ENCODE data around the gene DISP3.

The DISP3 gene

DNA sequence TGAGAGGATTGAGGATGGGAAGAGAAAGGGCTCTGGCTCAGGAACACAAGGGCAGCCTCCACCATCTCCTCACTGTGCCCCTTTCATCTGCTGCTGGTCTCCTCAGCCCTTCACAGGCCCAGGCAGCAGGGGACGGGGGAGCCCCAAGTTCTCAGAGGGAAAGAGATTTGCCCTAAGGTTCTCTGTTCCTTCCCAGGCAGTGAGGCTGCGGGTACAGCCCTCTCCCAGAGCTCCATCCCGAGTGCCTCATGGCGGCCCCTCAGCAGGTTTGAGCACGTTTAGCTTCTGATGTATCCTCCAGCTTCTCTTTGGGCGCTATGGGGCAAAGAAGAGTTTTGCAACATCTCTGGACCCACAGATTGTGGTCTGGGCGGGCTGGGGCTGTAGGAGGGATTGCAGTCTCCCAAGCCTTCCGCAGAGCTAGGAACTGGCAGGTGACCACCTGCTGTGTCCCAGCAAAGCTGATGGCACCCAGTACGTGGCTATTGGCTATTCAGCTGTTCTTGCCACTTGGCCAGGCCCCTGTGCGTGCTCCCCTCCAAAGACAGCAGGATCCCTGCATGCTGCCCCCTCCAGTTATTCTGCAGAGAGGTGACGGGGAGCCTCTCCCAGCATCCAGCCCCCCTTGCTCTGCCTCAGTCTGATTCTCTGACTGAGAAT, 10.1 kb downstream of the DISP3 start:
- no peak for FAIRE-seq

DNA sequence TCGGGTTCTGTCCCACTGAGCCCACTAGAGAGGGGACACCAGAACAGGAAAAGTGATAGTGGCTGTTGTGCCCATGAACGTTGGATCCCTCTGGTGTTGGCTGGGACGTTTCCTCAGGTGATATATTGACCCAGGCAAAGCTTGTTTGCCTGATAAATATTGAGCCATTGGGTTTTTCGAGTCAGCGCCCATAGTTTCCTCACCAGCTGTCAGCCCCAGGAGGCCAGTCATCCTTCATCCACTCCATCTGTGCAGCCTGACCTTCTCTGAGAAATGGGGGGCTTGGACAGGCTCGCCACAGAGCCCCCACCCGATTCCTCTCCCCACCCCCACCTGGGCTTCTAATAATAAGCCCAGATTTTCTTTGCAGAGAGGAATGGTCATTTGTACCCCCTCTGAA, 13.3 kb downstream of the DISP3 start:
- no peak for FAIRE-seq

DNA sequence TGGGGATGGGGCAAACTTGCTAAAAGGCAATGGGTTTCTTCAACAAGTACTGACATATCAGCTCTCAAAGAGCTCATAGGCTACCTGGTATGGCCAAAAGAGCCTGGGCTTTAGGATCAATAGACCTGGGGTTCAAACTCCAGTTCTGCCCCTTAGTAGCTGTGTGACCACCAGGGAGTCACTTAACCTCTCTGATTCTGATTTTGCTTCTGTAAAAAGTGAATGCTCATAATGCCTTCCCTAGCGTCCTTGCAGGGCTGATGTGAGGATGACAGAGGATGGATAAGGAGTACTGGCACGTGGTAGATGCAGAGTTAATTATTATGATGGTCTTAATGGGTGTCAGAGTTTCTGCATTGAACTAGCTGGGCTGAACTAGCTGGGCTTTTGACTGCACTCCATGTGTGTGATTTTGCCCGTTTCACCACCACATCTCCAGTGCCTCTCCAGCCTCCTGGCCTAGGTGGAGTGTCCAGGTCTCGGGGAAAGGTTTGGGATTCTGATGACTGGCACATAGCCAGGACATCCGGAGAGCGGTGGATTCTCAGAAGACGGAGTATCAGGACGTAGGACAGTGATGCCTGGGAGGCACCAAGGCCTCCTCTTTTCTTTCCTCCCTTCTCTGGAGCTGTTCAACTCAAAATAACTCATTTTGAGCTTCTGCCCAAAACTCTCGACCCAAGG, 15.2 kb downstream of the DISP3 start:
- FAIRE-seq: no peak

DNA sequence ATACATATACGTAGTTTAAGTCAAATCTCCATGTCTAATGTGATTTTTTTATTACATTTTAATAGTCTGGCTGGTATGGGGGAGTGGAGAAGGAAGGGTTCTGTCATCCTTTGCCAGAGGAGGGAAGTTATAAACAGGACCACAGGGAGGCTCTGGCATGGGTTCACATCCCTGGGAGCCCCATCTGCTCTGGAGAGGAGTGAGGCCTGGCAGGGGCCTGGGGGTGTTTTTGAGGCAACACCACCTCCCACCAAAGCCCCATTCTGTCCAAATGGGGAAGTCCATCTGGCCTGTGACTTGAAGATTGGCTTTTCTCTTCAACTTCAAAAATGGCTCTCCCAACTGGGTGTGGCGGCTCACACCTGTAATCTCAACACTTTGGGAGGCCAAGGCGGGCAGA, 15.8 kb downstream of the DISP3 start:
- no peak for FAIRE-seq

DNA sequence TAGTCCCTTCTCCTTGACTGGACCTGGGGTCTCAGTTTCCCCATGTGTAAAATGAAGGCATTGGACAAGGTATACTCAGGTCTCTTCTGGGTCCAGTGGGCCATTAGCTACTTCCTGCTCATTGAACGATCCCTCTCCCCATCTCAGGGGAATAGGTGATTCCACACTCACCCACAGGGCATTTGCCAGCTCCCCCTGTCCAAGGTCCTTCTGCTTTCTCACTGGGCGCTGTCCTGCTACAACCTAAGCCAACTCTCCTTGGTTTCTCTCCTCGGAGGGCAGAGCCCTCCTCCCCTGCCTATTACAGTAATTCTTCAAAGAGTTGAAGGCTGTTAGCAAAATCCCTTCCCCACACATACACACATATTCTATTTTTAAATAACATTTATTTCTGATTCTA, 16.6 kb downstream of the DISP3 start:
- FAIRE-seq: no peak

DNA sequence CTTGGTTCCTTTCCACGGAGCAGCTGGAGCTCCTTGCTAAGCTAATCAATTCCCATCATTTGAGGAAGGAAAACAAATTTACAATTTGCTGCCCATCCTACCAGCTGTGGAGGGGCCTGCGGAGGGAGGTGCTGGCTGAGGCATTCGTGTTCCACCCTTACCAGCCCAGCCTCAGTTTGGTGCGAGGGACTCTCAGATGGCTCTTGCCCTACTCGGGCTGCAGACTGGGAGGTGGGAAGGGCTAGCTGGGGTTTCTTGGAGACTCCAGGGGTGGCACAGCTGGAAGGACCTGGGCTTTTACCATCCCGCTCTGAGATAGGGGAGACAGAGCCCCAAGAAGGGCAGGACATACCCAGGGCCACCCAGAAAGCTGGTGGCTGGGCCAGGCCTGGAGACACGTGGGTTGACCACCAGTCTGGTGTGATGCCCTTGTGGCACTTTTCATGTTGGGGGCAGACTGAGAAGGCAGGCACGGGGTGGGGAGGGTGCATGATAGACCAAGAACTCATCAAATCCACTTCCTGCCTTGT, 17.7 kb downstream of the DISP3 start:
- no peak for FAIRE-seq

DNA sequence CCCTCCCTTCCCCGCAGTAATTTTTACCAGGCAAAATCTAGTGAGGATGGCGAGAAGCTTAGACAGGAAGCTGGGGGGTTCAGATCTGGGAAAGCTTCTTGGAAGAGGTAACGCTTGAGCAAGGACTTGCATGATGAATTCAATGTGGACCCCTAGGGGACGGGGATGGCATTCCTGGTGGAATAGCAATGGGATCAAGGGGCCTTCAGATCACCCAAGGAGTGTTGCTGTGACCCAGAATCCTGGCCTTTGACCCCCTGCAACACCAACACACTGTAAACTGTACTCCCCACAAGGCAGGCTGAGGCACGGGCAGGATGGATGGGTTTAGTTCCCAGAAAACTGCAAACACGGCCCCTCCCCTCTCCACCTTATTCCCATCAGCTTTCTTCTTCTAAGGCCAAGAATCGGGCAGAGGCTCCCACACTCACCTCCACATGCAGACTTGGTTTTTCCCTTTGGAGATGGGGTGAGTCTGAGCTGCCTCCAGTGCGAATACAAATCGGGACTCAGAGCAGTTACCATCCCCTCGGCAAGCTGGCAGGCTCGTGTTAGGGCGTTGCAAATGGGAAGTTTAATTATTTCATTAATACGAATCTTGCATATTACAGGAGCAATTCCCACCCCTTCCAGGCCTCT, 20.1 kb downstream of the DISP3 start:
- no peak for FAIRE-seq

DNA sequence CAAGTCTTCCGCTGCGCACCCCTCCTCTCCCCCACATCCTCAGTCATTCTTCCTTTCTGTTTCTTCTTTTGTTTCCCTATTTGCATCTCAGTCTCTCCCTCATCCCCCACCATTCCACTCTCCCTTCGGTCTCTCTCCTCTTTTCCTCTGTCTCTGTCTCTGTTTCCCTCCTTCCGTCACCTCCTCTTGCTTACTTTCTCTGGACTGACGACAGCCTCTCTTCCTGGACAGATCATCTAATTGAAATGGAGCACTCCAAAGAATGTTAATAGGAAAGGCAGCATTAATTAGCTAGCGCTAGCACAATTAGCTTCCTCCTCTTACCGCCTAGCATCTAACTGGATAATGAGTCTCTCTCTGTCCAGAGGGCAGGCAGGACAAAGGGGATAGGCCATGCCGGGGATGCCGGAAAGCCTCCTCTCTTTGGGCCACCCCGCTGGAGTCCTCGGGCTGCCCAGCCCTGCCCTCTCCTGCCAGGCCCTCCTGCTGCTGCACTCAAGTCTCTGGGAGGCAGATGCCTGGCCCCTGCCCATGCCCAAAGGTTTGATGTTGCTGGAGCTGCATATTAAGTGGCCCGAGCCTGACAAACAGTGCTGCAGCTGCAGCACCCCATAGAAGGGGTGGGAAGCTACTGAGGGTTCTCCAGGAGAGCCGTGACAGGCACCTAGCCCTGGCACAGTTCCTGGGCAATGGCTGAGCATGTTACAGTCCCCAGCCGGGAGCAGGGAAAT, 20.8 kb downstream of the DISP3 start:
- no peak for FAIRE-seq

DNA sequence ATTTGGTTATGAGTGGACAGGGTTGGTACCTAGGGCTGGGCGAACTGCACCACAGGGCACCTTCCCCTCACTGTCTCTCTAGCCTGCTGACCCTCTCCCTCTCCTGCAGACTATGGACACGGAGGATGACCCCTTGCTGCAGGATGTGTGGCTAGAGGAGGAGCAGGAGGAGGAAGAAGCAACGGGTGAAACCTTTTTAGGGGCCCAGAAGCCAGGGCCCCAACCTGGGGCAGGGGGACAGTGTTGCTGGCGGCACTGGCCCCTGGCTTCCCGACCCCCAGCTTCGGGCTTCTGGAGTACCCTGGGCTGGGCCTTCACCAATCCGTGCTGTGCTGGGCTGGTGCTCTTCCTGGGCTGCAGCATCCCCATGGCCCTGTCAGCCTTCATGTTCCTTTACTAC, 21.9 kb downstream of the DISP3 start:
- FAIRE-seq: no peak

DNA sequence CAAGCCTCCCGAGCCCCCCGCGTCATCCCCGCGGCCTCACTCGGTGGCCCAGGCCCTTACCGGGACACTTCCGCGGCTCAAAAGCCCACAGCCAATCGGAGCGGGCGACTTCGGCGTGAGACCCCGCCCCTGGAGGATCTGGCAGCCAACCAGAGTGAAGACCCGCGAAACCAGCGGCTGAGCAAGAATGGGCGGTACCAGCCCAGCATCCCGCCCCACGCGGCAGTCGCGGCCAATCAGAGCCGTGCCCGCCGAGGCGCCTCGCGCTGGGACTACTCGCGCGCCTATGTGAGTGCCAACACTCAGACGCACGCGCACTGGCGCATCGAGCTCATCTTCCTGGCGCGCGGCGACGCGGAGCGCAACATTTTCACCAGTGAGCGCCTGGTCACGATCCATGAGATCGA, 22.5 kb downstream of the DISP3 start:
- FAIRE-seq: no peak

DNA sequence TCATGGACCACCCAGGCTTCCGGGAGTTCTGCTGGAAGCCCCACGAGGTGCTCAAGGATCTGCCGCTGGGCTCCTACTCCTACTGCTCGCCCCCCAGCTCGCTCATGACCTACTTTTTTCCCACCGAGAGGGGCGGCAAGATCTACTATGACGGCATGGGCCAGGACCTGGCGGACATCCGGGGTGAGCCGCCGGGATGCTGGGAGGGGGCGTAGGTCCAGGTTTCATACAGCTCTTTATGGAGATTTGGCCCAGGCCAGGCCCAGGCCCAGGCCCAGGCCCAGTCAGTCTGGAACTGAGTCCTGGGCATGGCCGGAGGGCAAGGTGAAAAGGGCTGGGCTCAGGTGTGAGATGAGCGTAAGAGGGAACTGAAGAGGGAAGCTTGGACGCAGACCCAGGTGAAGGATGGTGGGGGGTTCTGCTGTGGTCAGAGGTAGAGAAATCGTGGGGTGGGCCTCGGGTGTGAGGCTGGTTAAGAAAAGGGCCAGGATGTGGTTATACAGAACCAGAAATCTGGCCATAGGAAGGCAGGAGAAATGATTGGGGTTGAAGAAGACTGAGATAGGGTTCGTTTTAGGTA, 23.0 kb downstream of the DISP3 start:
- no peak for FAIRE-seq

DNA sequence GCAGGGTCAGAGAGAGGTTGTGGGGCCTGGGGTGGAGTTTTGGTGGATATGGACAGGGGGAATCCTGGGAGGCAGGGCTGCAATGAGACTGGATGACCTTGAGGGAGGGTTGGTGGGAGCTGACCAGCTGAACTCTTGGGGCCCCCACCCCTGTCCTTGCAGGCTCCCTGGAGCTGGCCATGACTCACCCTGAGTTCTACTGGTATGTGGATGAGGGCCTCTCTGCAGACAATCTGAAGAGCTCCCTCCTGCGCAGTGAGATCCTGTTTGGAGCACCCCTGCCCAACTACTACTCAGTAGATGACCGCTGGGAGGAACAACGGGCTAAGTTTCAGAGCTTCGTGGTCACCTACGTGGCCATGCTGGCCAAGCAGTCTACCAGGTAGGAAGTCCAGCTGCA, 23.6 kb downstream of the DISP3 start:
- FAIRE-seq: no peak

DNA sequence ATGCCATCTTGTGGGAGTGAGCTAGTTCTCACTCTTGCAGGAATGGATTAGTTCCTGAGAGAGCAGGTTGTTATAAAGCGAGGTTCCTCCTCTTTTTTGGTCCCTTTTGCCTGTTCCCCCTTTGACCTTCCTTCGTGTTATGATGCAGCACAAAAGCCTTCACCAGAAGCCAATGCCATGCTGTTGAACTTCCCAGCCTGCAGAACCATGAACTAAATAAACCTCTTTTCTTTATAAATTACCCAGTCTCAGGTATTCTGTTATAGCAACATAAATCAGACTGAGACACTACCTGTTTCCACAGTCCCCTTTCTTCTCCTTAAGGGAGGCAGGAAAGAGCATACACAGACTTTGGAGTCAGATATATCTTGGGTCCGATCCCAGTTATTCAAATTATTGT, 25.6 kb downstream of the DISP3 start:
- no peak for FAIRE-seq

DNA sequence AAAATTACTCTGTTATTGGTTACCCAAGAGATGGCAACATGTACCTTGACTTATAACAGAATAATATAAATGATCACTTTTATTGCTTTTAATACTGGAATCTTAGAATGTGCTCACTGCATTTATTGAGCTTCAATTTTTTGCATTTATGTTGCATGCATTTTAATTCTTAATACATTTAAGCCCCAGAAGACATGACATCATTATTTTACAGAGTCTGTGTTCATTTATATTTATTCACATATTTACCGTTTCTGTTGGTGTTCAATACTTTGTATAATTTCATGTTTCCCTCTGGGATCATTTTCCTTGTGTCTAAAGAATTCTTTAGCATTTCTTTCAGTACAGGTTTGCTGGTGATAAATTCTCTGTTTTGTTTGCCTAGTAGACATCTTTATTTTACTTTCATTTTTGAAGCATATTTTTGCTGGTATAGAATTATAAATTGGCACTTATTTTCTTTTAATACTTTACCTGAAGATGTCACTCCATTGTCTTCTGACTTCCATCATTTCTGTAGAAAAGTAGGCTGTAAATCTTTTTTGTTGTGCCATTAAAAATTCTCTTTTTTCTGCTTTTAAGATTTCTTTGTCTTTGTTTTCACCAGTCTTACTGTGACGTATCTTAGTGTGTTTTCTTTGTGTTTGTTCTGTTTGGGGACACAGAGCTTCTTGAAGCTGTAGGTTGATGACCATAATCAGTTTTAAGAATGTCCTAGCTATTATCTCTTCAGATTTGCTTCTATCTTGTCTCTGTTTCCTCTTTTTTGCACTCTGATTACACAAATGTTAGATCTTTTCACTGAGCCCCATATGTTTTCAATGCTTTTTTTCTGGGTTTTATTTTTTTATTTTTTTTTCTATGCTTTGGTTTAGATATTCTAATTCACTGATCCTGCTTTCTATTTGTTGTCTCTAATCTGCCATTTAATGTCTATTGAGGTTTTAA, 26.9 kb downstream of the DISP3 start:
- no peak for FAIRE-seq

DNA sequence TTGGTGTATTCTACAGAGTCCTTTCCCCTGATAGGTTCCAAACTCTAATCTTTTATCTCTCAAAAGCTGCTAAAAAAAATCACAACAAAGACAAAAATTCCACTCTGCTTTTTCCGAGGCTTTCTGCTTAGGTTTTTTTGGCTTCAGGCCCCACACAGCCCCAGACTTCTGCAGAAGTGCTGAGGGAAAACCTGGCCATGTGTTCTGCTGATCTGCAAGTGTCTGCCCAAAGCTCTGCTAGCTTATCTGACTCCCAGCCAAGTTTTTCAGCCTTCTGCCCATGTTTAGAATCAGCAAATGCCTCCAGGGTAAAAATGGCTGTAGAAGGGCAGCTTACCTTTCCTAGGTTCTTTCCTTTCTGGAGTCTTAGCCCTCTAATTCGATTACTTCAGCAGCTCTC, 28.4 kb downstream of the DISP3 start:
- FAIRE-seq: no peak

DNA sequence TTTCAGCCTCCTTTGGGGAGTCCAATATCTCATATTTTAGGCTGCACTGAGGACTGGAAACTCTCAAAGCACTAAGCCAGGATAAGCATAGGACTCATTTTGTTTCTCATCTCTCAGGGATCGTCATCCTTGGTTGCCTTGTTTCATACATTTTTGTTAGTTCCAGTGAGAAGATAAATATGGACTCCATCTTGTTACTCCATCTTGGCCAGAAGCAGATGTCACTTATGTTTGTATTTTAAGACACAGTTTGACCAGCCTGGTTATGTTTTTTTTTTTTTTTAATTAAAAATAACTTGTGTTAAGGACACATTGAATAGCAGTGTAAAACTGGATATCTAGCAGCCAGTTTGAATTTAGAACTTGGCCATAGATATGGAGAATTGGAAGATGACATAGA, 34.7 kb downstream of the DISP3 start:
- no peak for FAIRE-seq

DNA sequence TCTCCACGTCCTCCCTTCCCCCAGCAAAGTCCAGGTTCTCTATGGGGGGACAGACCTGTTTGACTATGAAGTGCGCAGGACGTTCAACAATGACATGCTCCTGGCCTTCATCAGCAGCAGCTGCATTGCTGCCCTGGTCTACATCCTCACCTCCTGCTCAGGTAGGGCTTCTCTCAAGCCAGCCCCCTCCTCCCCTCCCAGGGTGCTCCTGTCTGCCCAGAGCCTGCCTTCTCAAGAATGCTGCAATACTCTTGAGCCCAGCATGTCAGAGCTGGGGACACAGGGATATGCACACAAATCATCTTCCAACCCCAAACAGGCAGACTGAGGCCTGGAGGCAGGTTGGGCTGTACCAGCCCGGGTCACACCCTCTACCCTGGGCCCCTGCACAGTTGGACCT, 35.4 kb downstream of the DISP3 start:
- no peak for FAIRE-seq

DNA sequence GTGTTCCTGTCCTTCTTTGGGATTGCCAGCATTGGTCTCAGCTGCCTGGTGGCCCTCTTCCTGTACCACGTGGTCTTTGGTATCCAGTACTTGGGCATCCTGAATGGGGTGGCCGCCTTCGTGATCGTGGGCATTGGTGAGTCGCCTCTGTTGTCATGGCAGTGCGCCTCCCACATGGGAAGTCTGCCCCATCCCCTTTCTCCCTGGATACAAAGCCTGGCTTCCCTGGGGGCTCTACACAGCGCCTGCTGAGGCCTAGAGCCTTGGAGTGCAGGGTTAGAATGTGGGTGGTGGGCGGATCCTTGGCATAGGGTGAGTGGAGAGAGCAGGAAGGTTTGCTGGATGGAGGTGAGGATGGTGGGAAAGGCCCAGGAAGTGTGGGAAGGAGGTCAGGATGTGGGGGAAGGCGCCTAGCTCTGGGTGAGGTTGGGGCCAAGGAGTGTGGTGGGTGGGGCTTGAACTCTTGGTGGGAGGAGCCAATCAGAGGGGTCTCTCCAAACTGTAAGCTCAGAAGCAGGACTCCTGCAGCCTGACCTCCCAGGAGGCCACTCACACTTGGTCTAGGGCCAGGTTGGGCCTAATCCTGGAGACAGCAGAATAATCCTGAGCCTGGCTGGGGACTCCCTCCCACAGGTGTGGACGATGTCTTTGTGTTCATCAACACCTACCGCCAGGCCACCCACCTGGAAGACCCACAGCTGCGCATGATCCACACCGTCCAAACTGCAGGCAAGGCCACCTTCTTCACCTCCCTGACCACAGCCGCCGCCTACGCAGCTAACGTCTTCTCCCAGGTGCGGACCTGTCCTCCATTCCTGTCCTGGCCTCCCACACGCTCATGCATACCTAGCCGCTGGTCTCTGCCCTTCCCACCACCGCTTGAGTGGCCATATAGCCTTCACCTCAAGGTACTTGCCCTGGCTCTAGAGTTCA, 36.7 kb downstream of the DISP3 start:
- FAIRE-seq: no peak

DNA sequence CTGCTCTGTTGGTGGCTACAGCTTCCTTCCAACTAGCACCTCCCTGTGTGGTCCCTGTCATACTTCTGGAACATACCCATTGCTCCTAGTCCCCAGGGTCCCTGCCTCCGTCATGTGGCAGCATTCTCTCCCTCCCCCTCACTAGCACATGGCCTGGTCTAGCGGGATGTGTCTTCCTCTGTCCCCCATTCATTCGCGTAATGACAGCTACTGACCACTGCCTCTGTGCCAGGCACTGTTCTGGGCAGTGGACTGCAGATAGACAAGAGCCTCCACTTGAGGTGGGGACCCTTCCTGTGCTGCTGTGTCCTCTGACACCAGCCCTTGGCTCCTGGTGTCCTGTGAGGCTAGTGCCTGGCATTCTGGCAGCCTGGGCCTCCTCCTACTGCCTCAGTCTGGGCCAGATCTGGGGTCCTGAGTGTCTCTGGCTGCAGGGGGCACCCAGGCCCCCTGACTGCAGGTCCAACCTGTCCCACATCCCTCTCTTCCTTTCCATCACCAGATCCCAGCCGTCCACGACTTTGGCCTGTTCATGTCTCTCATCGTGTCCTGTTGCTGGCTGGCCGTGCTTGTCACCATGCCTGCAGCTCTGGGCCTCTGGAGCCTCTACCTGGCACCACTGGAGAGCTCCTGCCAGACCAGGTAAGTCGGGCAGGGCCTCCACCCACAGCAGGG, 38.1 kb downstream of the DISP3 start:
- FAIRE-seq: no peak

DNA sequence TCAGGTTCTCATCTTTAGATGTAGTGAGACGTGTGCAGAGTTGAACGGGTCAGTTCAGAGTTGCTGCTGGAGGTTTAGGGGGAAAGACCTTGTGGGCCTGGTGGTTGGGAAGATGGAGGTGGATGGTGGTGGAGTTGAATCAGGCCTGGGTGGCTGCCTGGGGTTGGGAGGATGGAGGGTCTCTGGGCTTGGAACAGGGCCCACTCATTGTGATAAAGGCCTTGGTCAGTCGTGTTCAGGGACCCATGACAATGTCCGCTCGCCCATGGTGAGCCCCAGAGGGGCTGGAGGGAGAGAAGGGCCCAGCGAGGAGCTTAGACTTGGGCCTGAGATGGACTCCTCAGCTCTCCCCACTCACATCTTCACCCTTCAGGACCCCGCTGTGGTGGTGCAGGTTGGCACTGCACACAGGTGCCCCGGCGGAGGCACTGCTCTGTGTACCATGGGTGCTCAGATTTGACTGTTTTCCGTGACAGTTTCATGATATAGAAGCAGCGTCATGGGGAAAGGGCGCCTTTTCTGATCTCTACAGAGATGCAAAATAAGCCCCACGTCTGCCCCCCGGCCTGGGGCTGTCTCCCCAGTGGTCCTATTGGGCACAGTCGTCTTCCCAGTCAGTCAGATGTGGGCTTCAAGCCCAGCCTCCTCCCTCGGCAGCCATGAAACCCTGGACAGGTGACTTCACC, 39.2 kb downstream of the DISP3 start:
- FAIRE-seq: no peak

Data from TTC549 (cell line).